H1 (cell line): Measurements from ENCODE around the gene NT5C.

Source experiments
- CHD1 ChIP-seq: IDR thresholded peaks from 2 replicates; pipeline ENCODE4 v1.6.1; 2012; ENCODE audit warnings: low read depth, low read length, improper control_type of control experiment
- TEAD4 ChIP-seq: IDR thresholded peaks from 2 replicates; pipeline ENCODE4 v1.6.1; 2012; ENCODE audit warnings: low read depth, low read length, inconsistent platforms, mixed read lengths

- TF ChIP-seq TEAD4 = no peak
- TF ChIP-seq CHD1 = no peak
These were observed 37.9 kb downstream of the NT5C start for GRCh38 chr17:75093548-75094158.
